Gastroesophageal sphincter (tissue), 3 donors: Measurements from ENCODE around the gene BCL2L13.

ENCODE experiments used
- CTCF ChIP-seq, 4 experiments: fragments of 200-600 bp in 2 of 4; fragments of 450-650 bp in 2 of 4; sonication (generic) in 1 of 4; IDR thresholded peaks; one replicate each; pipeline ENCODE4 v1.5.1; 2017 to 2019; ENCODE audit warnings: antibody characterized with exemption in 4 of 4, mild to moderate bottlenecking in 2 of 4, moderate library complexity in 2 of 4
- POLR2A ChIP-seq, 2 donors: fragments of 450-650 bp; IDR thresholded peaks; one replicate each; pipeline ENCODE4 v1.6.1; 2017; ENCODE audit warnings: antibody characterized with exemption in 2 of 2, mild to moderate bottlenecking in 2 of 2, moderate library complexity in 1 of 2

GRCh38 chr22:17675584-17675983 lies 37.0 kb downstream of the BCL2L13 start:
- TF ChIP-seq CTCF (IDR thresholded peaks at IDR 0.05) (no peak), POLR2A (IDR thresholded peaks at IDR 0.05) (no peak)
